ENCODE results near the gene HSPB1. TPM values are rescaled to one million over a fixed set of nuclear protein-coding genes. Genes with fewer than 3 reads are reported as not detected.
"Not testable (repeated sequence)": the region's sequence is repeated elsewhere in the genome, so short reads cannot be mapped to it uniquely, and the experiment has no call there.

Gene HSPB1
- 27.8 and 32.1 TPM in 2 replicates for total RNA-seq (2014; rRNA removed; shearing (Covaris generic))

DNA sequence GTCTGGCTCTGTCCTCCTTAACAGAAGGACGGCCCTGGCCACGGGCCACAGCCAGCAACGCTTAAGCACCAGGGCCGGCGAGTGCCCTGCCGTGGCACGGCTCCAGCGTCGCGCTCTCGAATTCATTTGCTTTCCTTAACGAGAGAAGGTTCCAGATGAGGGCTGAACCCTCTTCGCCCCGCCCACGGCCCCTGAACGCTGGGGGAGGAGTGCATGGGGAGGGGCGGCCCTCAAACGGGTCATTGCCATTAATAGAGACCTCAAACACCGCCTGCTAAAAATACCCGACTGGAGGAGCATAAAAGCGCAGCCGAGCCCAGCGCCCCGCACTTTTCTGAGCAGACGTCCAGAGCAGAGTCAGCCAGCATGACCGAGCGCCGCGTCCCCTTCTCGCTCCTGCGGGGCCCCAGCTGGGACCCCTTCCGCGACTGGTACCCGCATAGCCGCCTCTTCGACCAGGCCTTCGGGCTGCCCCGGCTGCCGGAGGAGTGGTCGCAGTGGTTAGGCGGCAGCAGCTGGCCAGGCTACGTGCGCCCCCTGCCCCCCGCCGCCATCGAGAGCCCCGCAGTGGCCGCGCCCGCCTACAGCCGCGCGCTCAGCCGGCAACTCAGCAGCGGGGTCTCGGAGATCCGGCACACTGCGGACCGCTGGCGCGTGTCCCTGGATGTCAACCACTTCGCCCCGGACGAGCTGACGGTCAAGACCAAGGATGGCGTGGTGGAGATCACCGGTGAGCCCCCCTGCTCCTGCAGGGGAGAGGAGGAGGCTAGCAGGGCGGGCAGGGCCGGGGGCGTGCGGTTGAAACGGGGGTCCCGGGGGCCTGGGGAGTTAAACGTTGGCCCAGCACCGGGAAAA, at the start of gene HSPB1:
HSPB1 (plus strand) TSS at position 327 of the 855 bp plus-strand sequence; CDS start at position 367, 40 bp downstream.
- peak; percentile 86 for DNase-seq (ENCODE audit: low read depth)

GRCh38 chr7:76254781-76255180, 47.7 kb upstream of the HSPB1 start:
- no peak for DNase-seq (ENCODE audit: low read depth)

GRCh38 chr7:76257973-76258372, 44.5 kb upstream of the HSPB1 start:
- no peak for DNase-seq (ENCODE audit: low read depth)

GRCh38 chr7:76259124-76260093, 43.1 kb upstream of the HSPB1 start:
- no peak for DNase-seq (ENCODE audit: low read depth)

DNA sequence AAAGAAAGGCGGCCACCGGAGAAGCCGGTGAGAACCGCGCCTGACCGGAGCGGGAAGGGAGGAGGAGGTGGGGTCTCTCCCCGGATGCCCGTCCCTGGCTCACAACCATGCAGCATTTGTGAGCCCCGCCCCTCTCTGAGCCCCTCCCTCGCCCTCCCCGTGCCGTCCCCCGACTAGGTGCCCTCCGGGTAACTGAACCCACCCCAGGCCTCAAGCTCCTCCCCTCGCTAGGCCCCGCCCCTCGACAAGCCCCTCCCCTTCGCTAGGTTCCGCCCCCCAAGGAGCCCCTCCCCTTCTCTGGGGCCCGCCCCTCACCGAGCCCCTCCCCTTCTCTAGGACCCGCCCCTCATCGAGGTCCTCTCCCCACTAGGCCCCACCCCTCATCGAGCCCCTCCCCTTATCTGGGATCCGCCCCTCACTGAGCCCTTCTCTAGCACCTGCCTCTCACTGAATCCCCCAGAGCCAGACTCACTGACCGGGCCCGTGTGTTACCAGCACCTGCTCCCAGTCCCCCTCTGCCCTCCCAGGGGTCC, 42.2 kb upstream of the HSPB1 start:
- peak; percentile 85 for DNase-seq (ENCODE audit: low read depth)

DNA sequence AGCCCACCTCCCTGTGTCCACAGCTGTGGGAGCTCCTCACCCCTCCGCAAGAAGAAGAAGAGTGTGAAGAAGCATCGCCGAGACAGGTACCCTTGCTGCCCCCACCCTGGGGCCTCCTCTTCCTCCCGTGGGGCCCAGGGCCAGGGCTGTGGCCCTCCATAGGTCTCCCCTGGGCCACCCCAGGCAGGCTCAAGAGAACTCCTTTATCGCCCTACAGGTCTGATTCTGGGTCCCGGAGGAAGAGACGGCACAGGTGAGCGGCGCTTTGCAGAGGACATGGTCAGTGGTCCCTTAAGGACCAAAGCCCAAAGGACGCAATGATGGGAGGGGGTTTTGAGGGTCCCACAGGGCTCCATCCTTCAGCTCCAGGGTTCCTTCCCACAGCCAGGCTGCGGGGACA, 41.1 kb upstream of the HSPB1 start:
- no peak for DNase-seq (ENCODE audit: low read depth)

DNA sequence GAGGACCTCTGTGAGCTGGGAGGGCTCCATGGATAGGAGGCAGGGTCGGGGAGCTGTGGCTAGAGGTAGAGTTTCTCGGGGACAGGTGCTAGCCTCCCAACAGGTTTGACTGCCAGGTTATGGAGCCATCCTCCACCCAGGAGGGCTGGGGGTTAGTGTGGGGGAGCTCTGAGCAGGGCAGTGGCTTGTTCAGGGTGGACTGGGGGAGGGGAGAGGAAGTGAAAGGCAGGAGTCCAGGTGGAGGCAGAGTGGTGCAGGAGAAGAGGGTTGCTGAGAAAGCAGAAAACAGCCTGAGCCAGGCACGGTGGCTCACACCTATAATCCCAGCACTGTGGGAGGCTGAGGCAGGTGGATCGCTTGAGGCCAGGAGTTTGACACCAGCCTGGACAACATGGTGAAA, 40.5 kb upstream of the HSPB1 start:
- DNase-seq (ENCODE audit: low read depth) = no peak

- peak; percentile 73 for DNase-seq (ENCODE audit: low read depth)
Measured at GRCh38 chr7:76262683-76263402, 39.6 kb upstream of the HSPB1 start.

DNA sequence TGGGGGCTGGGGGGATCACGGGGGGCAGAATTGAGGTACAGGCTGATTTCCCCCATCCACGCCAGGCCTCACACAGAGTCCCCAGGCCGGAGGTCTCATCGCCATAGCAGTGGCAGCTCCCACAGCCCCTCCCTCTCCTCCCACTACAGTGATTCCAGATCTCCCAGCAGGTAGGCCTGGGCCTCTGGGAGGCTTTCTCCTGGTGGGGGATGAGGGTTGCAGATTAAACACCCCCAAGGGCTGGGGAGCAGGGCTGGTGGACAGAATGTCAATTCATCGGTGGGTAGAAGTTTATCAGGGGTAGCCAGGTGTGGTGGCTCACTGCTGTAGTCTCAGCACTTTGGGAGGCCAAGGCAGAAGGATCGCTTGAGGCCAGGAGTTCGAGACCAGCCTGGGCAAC, 37.2 kb upstream of the HSPB1 start:
- no peak for DNase-seq (ENCODE audit: low read depth)

DNA sequence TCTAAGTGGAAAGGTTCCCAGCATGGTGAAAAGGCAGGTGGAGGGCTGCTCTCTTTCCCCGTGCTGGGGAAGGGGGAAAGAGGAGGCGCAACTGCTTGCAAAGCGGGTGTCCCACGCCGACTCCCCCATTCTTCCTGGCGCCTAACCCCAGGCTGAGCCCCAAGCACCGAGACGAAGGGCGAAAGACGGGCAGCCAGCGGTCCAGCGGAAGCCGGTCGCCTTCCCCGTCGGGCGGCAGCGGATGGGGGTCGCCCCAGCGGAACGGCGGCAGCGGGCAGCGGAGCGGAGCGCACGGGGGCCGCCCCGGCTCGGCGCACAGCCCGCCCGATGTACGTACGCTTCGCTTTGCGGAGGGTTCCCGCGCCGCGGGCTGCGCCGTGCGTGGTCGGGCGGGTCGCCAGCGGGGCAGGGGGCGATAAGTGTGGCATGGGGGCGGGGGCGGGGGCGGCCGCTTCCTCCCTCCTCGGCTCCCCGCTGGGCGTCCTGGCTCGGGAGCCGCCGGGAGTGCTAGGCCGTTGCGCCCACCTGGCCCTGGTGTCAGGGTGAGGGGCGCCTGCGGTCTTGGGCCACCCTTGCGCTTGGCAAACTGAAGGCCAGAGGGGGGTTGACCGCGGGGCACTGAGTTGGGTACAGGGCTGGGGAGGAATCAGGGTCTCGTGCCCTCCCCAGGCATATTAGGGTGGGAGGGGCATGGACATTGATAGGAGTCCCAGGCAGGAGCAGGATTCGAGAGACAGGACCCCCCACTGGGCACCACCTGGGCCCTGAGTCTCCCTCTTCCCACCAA, 35.2 kb upstream of the HSPB1 start:
- DNase-seq (ENCODE audit: low read depth) = no peak

DNA sequence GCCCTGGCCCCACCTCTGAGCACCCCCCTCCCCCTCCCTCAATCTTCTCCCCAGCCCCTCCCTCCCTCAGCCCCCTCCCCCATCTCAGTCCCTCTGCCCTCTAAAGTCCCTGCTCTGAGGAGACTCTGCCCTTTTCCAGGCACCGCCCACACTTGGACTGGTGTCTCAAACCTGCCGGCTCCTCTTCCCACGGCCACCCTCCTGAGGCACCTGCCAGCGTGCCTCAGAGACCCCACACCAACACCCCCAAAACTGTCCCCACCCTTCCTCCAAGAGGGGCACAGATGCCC, 34.6 kb upstream of the HSPB1 start:
- no peak for DNase-seq (ENCODE audit: low read depth)

DNA sequence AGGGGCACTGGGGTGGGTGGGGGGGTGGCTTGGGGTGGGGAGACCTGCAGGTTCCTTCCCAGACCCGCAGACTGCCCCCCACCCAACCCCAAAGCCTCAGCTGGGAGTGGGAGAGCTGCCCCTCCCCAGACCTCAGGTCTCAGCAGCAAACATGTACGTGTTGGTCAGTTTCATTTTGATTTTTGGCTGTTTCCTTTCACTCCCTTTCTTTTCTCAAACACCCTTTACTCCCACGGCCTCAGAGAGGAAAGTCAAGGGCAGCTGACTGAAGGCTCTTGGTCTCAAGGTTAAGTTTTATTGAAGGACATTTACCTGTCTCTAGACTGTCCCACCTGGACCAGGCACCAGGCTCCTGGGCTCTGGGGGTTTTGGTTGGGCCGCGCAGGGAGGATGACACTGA, 34.1 kb upstream of the HSPB1 start:
- no peak for DNase-seq (ENCODE audit: low read depth)

- no peak for DNase-seq (ENCODE audit: low read depth)
Measured at GRCh38 chr7:76269895-76270294, 32.6 kb upstream of the HSPB1 start.

GRCh38 chr7:76271384-76271783, 31.1 kb upstream of the HSPB1 start:
- DNase-seq (ENCODE audit: low read depth) = not testable (repeated sequence)

DNA sequence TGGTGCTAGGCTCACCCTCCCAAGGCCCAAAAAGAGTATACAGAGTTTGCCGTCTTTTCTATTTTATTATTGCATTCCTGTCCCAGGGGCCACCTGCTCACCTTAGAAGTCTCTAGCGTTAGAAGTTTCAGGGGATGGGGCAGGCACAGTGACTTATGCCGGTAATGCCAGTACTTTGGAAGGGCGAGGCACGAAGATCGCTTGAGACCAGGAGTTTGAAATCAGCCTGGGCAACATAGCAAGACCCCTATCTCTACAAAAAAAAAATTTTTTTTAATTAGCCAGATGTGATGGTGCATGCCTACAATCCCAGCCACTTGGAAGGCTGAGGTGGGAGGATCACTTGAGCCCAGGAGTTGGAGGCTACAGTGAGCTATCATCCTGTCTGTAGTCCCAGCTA, 30.3 kb upstream of the HSPB1 start:
- no peak for DNase-seq (ENCODE audit: low read depth)

GRCh38 chr7:76272851-76273497, 29.5 kb upstream of the HSPB1 start:
- no peak for DNase-seq (ENCODE audit: low read depth)

GRCh38 chr7:76273503-76273902, 29.0 kb upstream of the HSPB1 start:
- no peak for DNase-seq (ENCODE audit: low read depth)

DNA sequence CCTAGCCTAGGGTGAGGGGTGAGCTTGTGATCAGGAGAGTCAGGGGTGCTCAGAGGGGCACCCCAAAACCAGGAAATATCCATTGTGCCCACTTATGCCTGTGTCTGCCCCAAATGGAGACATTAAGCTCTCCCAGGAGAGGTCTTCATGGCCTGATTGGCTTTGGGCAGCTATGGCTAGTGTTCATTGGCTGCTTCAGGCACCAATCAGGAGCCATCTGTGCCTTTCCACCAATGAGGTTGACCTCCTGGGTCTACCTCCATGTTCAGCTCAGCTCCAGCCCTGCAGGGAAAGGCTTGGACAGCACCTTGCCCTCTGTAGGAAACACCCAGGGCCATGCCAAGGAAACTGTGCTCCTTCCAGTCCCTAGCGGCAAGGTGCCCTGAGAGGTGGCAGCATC, 23.9 kb upstream of the HSPB1 start:
- peak; percentile 38 for DNase-seq (ENCODE audit: low read depth)

- no peak for DNase-seq (ENCODE audit: low read depth)
Measured at GRCh38 chr7:76280408-76280807, 22.1 kb upstream of the HSPB1 start.

GRCh38 chr7:76281006-76281705, 21.3 kb upstream of the HSPB1 start:
- no peak for DNase-seq (ENCODE audit: low read depth)
